GM18951 (cell line): Measurements from ENCODE around the gene ZNF469.
A peak's percentile ranks its signal among the peaks of the same experiment; 100 is the strongest.

ENCODE experiments used
- POLR2A ChIP-seq: IDR thresholded peaks from 4 replicates; pipeline ENCODE4 v1.6.1; 2011; ENCODE audit warnings: mild to moderate bottlenecking; ENCODE audit not compliant: insufficient read length, insufficient read depth; ENCODE audit errors: extremely low read depth
- in situ Hi-C: fragments of 300-500 bp; cut with MboI; formaldehyde crosslinking; loops from one replicate; pipeline ENCODE4 v1.12.0; 2022; ENCODE audit warnings: low sequenced_read_pairs, mixed read lengths, inconsistent platforms; ENCODE audit not compliant: unreplicated experiment

The ZNF469 gene

DNA sequence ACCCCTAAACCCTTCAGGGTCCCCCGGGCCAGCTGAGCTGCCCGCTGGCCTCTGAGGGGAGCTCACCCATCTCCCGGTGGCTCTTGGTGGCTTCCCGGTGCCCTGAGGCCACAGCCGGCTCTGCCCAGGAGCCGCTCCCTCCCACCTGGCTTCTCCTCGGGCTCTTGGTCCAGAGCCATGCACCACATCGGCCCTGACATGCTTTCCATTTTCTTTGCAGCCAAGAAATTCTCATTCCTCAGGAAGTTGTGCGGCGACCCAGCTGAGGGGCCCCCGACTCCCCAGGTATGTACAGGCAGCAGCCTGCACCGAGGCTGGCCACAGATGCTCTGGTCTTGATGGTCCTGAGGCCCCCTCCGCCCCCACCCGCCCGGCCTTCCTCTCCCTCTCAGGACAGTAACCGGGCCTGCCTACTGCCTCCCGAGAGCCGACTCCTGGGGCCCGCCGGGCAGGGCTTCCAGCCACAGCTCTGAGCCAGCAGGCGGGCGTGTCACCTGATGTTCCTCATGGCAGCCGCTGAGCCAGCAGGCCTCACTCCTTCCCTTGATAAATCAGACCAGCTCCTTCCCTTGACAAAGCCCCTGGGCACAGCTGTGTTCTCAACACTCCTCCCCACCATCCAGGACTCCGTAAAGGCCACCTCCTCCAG, 42.0 kb downstream of the ZNF469 start:
- in situ Hi-C loops = no loop called here
- no peak for TF ChIP-seq POLR2A

GRCh38 chr16:88426018-88426417, 43.3 kb downstream of the ZNF469 start:
- in situ Hi-C loops = no loop called here
- no peak for TF ChIP-seq POLR2A

DNA sequence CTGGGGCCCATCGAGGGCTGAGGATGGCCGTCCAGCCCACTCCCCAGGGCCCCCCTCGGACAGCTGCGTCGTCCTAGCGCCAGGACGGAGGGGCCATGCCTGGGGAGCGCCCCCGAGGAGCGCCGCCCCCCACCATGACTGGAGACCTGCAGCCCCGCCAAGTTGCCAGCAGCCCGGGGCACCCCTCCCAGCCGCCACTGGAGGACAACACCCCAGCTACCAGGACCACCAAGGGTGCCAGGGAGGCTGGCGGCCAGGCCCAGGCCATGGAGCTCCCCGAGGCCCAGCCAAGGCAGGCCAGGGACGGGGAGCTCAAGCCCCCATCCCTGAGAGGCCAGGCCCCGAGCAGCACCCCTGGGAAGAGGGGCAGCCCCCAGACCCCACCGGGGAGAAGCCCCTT, 44.6 kb downstream of the ZNF469 start:
- in situ Hi-C loops = no loop called here
- no peak for TF ChIP-seq POLR2A

DNA sequence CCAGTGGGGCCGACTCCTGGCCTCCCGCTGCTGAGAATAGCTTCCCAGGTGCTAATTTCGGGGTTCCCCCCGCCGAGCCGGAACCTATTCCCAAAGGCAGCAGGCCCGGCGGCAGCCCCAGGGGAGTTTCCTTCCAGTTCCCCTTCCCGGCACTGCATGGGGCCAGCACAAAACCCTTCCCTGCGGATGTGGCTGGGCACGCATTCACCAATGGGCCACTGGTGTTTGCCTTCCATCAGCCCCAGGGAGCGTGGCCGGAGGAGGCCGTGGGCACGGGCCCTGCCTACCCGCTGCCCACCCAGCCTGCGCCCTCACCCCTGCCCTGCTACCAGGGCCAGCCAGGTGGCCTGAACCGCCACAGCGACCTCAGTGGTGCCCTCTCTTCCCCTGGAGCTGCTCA, 45.4 kb downstream of the ZNF469 start:
- in situ Hi-C loops = no loop called here

GRCh38 chr16:88428616-88429386, 46.0 kb downstream of the ZNF469 start:
- in situ Hi-C loops = no loop called here
- TF ChIP-seq POLR2A = no peak

More for the DNA sequence above, 45.4 kb downstream of the ZNF469 start:
- TF ChIP-seq POLR2A = no peak

- in situ Hi-C loops = no loop called here
- no peak for TF ChIP-seq POLR2A
Measured at GRCh38 chr16:88429387-88430184, 46.8 kb downstream of the ZNF469 start.

DNA sequence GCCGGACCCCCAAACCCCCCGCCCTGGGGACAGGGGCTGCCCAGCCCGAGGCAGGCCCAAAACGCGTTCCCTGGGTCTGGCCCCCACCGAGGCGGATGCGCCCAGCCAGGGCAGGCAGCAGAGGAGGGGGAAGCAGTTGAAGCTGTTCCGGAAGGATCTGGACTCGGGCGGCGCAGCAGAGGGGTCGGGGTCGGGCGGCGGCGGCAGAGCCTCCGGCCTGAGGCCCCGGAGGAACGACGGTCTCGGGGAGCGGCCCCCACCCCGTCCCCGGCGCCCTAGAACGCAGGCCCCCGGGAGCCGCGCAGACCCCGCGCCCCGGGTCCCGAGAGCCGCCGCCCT, 47.4 kb downstream of the ZNF469 start:
- TF ChIP-seq POLR2A = no peak
- in situ Hi-C loops = no loop called here

GRCh38 chr16:88430524-88431446, 48.0 kb downstream of the ZNF469 start:
- TF ChIP-seq POLR2A = peak; percentile 70
- in situ Hi-C loops = no loop called here

DNA sequence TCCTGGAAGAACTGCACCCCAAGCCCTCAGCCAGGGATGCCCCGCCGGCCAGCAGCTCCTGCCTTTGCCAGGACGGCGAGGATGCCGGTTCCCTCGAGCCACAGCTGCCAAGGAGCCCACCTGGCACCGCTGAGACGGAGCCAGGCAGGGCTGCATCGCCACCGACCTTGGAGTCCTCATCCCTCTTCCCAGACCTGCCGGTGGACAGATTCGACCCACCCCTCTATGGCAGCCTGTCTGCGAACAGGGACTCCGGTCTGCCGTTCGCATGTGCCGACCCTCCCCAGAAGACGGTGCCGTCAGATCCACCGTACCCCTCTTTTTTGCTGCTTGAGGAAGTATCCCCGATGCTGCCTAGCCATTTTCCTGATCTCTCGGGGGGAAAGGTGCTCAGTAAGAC, 48.9 kb downstream of the ZNF469 start:
- no peak for TF ChIP-seq POLR2A
- in situ Hi-C loops = no loop called here

DNA sequence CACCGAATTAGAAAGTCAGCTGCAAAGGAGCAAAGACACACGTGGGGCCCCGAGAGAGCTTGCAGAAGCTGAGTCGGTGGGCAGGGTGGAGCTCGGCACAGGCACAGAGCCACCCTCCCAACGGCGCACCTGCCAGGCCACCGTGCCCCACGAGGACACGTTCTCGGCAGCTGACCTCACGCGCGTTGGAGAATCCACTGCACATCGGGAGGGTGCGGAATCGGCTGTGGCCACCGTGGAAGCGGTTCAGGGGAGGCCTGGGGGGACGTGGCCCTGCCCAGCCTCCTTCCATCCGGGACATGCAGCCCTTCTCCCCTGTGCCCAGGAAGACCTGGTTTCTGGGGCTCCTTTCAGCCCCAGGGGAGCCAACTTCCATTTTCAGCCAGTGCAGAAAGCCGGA, 49.4 kb downstream of the ZNF469 start:
- no peak for TF ChIP-seq POLR2A
- in situ Hi-C loops = no loop called here
